B cell (primary cell): Measurements from ENCODE around the gene MAST2. TPM values are rescaled to one million over a fixed set of nuclear protein-coding genes. Genes with fewer than 3 reads are reported as not detected.
A peak's percentile ranks its signal among the peaks of the same experiment; 100 is the strongest.
"Not testable (repeated sequence)": the region's sequence is repeated elsewhere in the genome, so short reads cannot be mapped to it uniquely, and the experiment has no call there.

Experiments
- ATAC-seq: fragments of 200-7000 bp; cut with Tn5 transposase; one replicate; pipeline ENCODE4 v1.10.0; 2021; ENCODE audit warnings: low read depth, mild to moderate bottlenecking, moderate number of reproducible peaks, moderate library complexity
- CTCF ChIA-PET: fragments of 350-600 bp; sonication (Branson Sonifier 250); formaldehyde crosslinking; loops from one replicate; lab custom pipeline; 2021; ENCODE audit warnings: antibody characterized with exemption, inconsistent platforms; lab: Charles Lee
- POLR2A ChIA-PET: fragments of 350-600 bp; sonication (Branson Sonifier 250); formaldehyde crosslinking; loops from one replicate; lab custom pipeline; 2021; ENCODE audit warnings: antibody characterized with exemption; lab: Charles Lee
- DNase-seq: peaks from one replicate; pipeline ENCODE4 v3.0.0; 2013
- H2AFZ ChIP-seq: 2 replicates; pipeline ENCODE4 v1.6.1; 2012; ENCODE audit warnings: mild to moderate bottlenecking, low read depth, low read length; ENCODE audit not compliant: insufficient read depth, poor library complexity, severe bottlenecking
- H3K27ac ChIP-seq, 2 donors: 1 replicate in 1 of 2; 2 replicates in 1 of 2; pipeline ENCODE4 v1.5.1; 2012 to 2013; ENCODE audit warnings: low read length in 2 of 2, mild to moderate bottlenecking in 2 of 2, moderate library complexity in 1 of 2
- H3K27me3 ChIP-seq, 4 experiments: fragments of 200-600 bp in 1 of 4; sonication (generic) in 1 of 4; replicated peaks in 1 of 4; 1 replicate in 2 of 4; 2 replicates in 2 of 4; pipeline versions ENCODE4 v1.6.1 to v1.7.0; 2013 to 2016; ENCODE audit warnings: low read length in 3 of 4, mild to moderate bottlenecking in 2 of 4, mixed read lengths in 1 of 4, moderate library complexity in 1 of 4; ENCODE audit not compliant: insufficient read depth in 4 of 4, control insufficient read depth in 3 of 4; ENCODE audit errors: control extremely low read depth in 1 of 4
- H3K36me3 ChIP-seq, 2 experiments: replicated peaks in 1 of 2; 1 replicate in 1 of 2; 2 replicates in 1 of 2; pipeline versions ENCODE4 v1.6.1 to v1.7.1; 2013; ENCODE audit warnings: low read length in 1 of 2; ENCODE audit not compliant: insufficient read depth in 2 of 2, control insufficient read depth in 1 of 2; ENCODE audit errors: control extremely low read depth in 1 of 2, extremely low read depth in 1 of 2
- H3K4me1 ChIP-seq, 2 donors: fragments of 200-600 bp in 1 of 2; sonication (generic) in 1 of 2; 1 replicate in 1 of 2; 2 replicates in 1 of 2; pipeline versions ENCODE4 v1.5.1 to v1.6.1; 2013 to 2017; ENCODE audit warnings: low read length in 2 of 2; ENCODE audit not compliant: control insufficient read depth in 2 of 2, insufficient read depth in 2 of 2
- H3K4me2 ChIP-seq: replicated peaks from 2 replicates; pipeline ENCODE3; 2012; ENCODE audit warnings: mild to moderate bottlenecking, low read depth, low read length; ENCODE audit not compliant: poor library complexity, severe bottlenecking
- H3K4me3 ChIP-seq, 5 experiments: fragments of 200-600 bp in 1 of 5; sonication (generic) in 1 of 5; 1 replicate in 3 of 5; 2 replicates in 2 of 5; pipeline versions ENCODE4 v1.5.1 to v1.7.0; 2011 to 2016; ENCODE audit warnings: low read length in 4 of 5, mild to moderate bottlenecking in 4 of 5, low read depth in 2 of 5, control low read depth in 1 of 5, moderate library complexity in 1 of 5; ENCODE audit not compliant: insufficient read depth in 1 of 5; ENCODE audit errors: control extremely low read depth in 1 of 5, extremely low read depth in 1 of 5
- H3K79me2 ChIP-seq: fragments of 200-600 bp; sonication (generic); one replicate; pipeline ENCODE4 v1.6.0; 2016; ENCODE audit warnings: low read length; ENCODE audit not compliant: control insufficient read depth, insufficient read depth
- H3K9ac ChIP-seq: fragments of 200-600 bp; sonication (generic); 2 replicates; pipeline ENCODE4 v1.6.1; 2017; ENCODE audit warnings: mild to moderate bottlenecking, low read length, moderate library complexity
- H3K9me3 ChIP-seq, 3 donors: one replicate each; pipeline versions ENCODE4 v1.6.1 to v1.7.1; 2013; ENCODE audit warnings: low read length in 2 of 3; ENCODE audit not compliant: control insufficient read depth in 2 of 3, insufficient read depth in 1 of 3; ENCODE audit errors: control extremely low read depth in 1 of 3
- H4K20me1 ChIP-seq: 2 replicates; pipeline ENCODE4 v1.6.0; 2012; ENCODE audit warnings: mild to moderate bottlenecking, low read length; ENCODE audit not compliant: insufficient read depth, control insufficient read depth, poor library complexity, severe bottlenecking
- H3K27ac Mint-ChIP-seq: one replicate; pipeline ENCODE4 v1.8.0; 2021; ENCODE audit warnings: mixed read lengths
- H3K27me3 Mint-ChIP-seq: one replicate; pipeline ENCODE4 v1.8.0; 2021; ENCODE audit warnings: mixed read lengths
- H3K4me1 Mint-ChIP-seq: one replicate; pipeline ENCODE4 v1.8.0; 2021; ENCODE audit warnings: mixed read lengths
- H3K4me3 Mint-ChIP-seq: one replicate; pipeline ENCODE4 v1.8.0; 2021; ENCODE audit warnings: mixed read lengths
- H3K9me3 Mint-ChIP-seq: one replicate; pipeline ENCODE4 v1.8.0; 2022; ENCODE audit warnings: mixed read lengths; ENCODE audit not compliant: insufficient read depth
- CTCF ChIP-seq: fragments of 200-600 bp; IDR thresholded peaks from one replicate; pipeline ENCODE4 v1.8.0; 2022; ENCODE audit warnings: antibody characterized with exemption, mild to moderate bottlenecking
- EZH2 ChIP-seq: IDR thresholded peaks from 2 replicates; pipeline ENCODE4 v1.6.1; 2012; ENCODE audit warnings: borderline replicate concordance, low read depth, mild to moderate bottlenecking, moderate library complexity, low read length; ENCODE audit not compliant: insufficient read depth, poor library complexity, severe bottlenecking
- WGBS: methylation state at CpG from one replicate; pipeline ENCODE4 v1.1.5; 2013; ENCODE audit warnings: missing lambda C conversion rate; ENCODE audit not compliant: insufficient coverage; 5-methylcytosine and 5-hydroxymethylcytosine counted together
- intact Hi-C: fragments of 100-400 bp; cut with micrococcal nuclease; formaldehyde crosslinking; loops from one replicate; pipeline ENCODE4 v1.10.0; 2022
- polyA plus RNA-seq: library from polyadenylated mRNA; depleted of rRNA; stranded (reverse); fragments of >200 nt; gene quantifications from 2 replicates; pipeline ENCODE4 v1.2.3, GENCODE V29; 2012
- total RNA-seq, 2 donors: library from RNA; stranded (reverse); fragments of 120-200 nt in 1 of 2; gene quantifications; 1 replicate in 1 of 2; 2 replicates in 1 of 2; pipeline versions ENCODE4 v1.2.3 to v1.2.4, GENCODE V29; 2013 to 2022

MAST2 gene
- total and polyA plus RNA-seq, 2 donors (not counting 1 experiment from before 2014, with no cell fraction given): 12.5 to 23.3 TPM

GRCh38 chr1:45802343-45803298 is 791 bp upstream of the MAST2 start:
- Histone ChIP-seq H3K9me3 (no peaks in the 10 kb centered on the region), H3K4me2 (peak overlapping the region; percentile 81), H3K9ac (peak overlapping the region; percentile 55), H3K27me3 (no peaks in the 10 kb centered on the region), H3K27ac (no peak overlapping the region), H3K4me1 (peaks cover 11 to 15% of the 10 kb centered on the region in 2 donors), H4K20me1 (no peaks in the 10 kb centered on the region), H3K79me2 (peaks cover 4% of the 10 kb centered on the region), H3K4me3 (peak overlapping the region; percentile 21 to 64 (median 52)), H3K36me3 (no peaks in the 10 kb centered on the region), H2AFZ (peak overlapping the region; percentile 85)
- Mint-ChIP-seq H3K27ac (peak overlapping the region; percentile 71), H3K27me3 (no peaks in the 10 kb centered on the region), H3K4me3 (peak overlapping the region; percentile 88), H3K9me3 (no peaks in the 10 kb centered on the region), H3K4me1 (peaks cover 27% of the 10 kb centered on the region)
- DNase-seq (no peak), ATAC-seq (no peak)
- no peak for TF ChIP-seq EZH2
- no peak for TF ChIP-seq CTCF
- intact Hi-C loops: loop anchor here (1.0 to 5.0 kb wide), 4 partner anchors 52 to 475 kb away; partner anchors contain the start of genes HPDL, IPP and NASP
- ChIA-PET CTCF (no interaction called here), POLR2A (no interaction called here)
- WGBS: 75% methylated on average over 6 of the region's 11 CpGs

GRCh38 chr1:45803781-45804668 is 613 bp downstream of the MAST2 start:
- H3K79me2 ChIP-seq, H4K20me1 ChIP-seq, H3K36me3 ChIP-seq, H3K27me3 Mint-ChIP-seq, H3K9me3 Mint-ChIP-seq, CTCF ChIA-PET, H3K9me3 ChIP-seq, H3K27me3 ChIP-seq, H3K27ac ChIP-seq: not testable (repeated sequence)
- Histone ChIP-seq H3K4me2 (peak overlapping the region; percentile 81), H2AFZ (peak overlapping the region; percentile 85), H3K9ac (peak overlapping the region; percentile 53), H3K4me1 (peaks cover 11 to 15% of the 10 kb centered on the region in 2 donors), H3K4me3 (peak overlapping the region; percentile 31 to 64 (median 52))
- ATAC-seq: peak; percentile 29
- WGBS: 1% methylated on average over 19 of the region's 60 CpGs
- DNase-seq: peak; percentile 44
- Mint-ChIP-seq H3K4me3 (peak overlapping the region; percentile 98), H3K4me1 (peaks cover 27% of the 10 kb centered on the region), H3K27ac (peak overlapping the region; percentile 68)
- intact Hi-C loops: loop anchor here (1.0 to 5.0 kb wide), 4 partner anchors 54 to 477 kb away; partner anchors contain the start of genes HPDL, IPP and NASP
- POLR2A ChIA-PET: interaction anchor here (0.5 kb wide), 1 partner anchor 48 kb away, joined by 3 read pairs; no protein-coding TSS in a partner anchor
